ENCODE results near the gene NEFH.
A peak's percentile ranks its signal among the peaks of the same experiment; 100 is the strongest.

NEFH gene

GRCh38 chr22:29443452-29443851 lies 36.6 kb upstream of the NEFH start:
- TF ChIP-seq, protein P1, sequence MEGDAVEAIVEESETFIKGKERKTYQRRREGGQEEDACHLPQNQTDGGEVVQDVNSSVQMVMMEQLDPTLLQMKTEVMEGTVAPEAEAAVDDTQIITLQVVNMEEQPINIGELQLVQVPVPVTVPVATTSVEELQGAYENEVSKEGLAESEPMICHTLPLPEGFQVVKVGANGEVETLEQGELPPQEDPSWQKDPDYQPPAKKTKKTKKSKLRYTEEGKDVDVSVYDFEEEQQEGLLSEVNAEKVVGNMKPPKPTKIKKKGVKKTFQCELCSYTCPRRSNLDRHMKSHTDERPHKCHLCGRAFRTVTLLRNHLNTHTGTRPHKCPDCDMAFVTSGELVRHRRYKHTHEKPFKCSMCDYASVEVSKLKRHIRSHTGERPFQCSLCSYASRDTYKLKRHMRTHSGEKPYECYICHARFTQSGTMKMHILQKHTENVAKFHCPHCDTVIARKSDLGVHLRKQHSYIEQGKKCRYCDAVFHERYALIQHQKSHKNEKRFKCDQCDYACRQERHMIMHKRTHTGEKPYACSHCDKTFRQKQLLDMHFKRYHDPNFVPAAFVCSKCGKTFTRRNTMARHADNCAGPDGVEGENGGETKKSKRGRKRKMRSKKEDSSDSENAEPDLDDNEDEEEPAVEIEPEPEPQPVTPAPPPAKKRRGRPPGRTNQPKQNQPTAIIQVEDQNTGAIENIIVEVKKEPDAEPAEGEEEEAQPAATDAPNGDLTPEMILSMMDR (IDR thresholded peaks at IDR 0.05) = no peak
- no peak for DNase-seq (ENCODE audit: low spot score)
- Histone ChIP-seq H3K4me3 (no peak overlapping the region), H3K27ac (no peak overlapping the region)

GRCh38 chr22:29443861-29444792 lies 35.9 kb upstream of the NEFH start:
- no peak for DNase-seq (ENCODE audit: low spot score)
- TF ChIP-seq, protein P1 (IDR thresholded peaks at IDR 0.05) = no peak
- Histone ChIP-seq H3K4me3 (no peak overlapping the region), H3K27ac (no peak overlapping the region)

- Histone ChIP-seq H3K27ac (no peak overlapping the region), H3K4me3 (no peak overlapping the region)
- TF ChIP-seq, protein P1 (IDR thresholded peaks at IDR 0.05) = no peak
- no peak for DNase-seq (ENCODE audit: low spot score)
Observed at GRCh38 chr22:29445508-29445907, 34.5 kb upstream of the NEFH start.

GRCh38 chr22:29447906-29448305 lies 32.1 kb upstream of the NEFH start:
- Histone ChIP-seq H3K4me3 (no peak overlapping the region), H3K27ac (no peak overlapping the region)
- TF ChIP-seq, protein P1 (IDR thresholded peaks at IDR 0.05) = no peak
- no peak for DNase-seq (ENCODE audit: low spot score)

- TF ChIP-seq, protein P1 (IDR thresholded peaks at IDR 0.05) = no peak
- H3K4me3 ChIP-seq = no peak overlapping the region
- no peak overlapping the region for H3K27ac ChIP-seq
- DNase-seq (ENCODE audit: low spot score) = peak; percentile 45
Observed at GRCh38 chr22:29449296-29449875, 30.6 kb upstream of the NEFH start.

- Histone ChIP-seq H3K4me3 (no peak overlapping the region), H3K27ac (no peak overlapping the region)
- DNase-seq (ENCODE audit: low spot score) = peak; percentile 4
- TF ChIP-seq, protein P1 (IDR thresholded peaks at IDR 0.05) = no peak
Observed at GRCh38 chr22:29450222-29450621, 29.8 kb upstream of the NEFH start.

All from coronary artery (tissue), 2 donors.